GM12878 (cell line): ENCODE data around the gene TMEM41B. TPM values are rescaled to one million over a fixed set of nuclear protein-coding genes. Genes with fewer than 3 reads are reported as not detected.

Source experiments
- ATAC-seq: fragments of 200-7000 bp; cut with Tn5 transposase; 3 replicates; pipeline ENCODE4 v1.9.1; 2020; ENCODE audit warnings: mild to moderate bottlenecking, moderate library complexity
- Bru-seq: library from RNA; stranded (reverse); fragments of 400-500 nt; gene quantifications from one replicate; lab custom pipeline; 2021; lab: Mats Ljungman, UMichigan
- BruChase-seq, 2 experiments: library from RNA; stranded (reverse); fragments of 400-500 nt; gene quantifications; one replicate each; lab custom pipeline; 2021; lab: Mats Ljungman, UMichigan
- BruUV-seq: library from RNA; stranded (reverse); fragments of 400-500 nt; replicated peaks from 2 replicates; lab custom pipeline; 2021; lab: Mats Ljungman, UMichigan
- CTCF ChIA-PET: fragments of 300-600 bp; sonication (Branson Sonifier 250); formaldehyde crosslinking; extraction: SDS; loops from one replicate; lab custom pipeline; 2021; ENCODE audit warnings: inconsistent platforms; lab: Yijun Ruan, JAX
- POLR2A ChIA-PET: fragments of 350-600 bp; formaldehyde crosslinking; extraction: SDS; loops from one replicate; lab custom pipeline; 2021; ENCODE audit warnings: inconsistent platforms; lab: Charles Lee
- RAD21 ChIA-PET: fragments of 300-600 bp; sonication (Branson Sonifier 250); formaldehyde crosslinking; loops from one replicate; lab custom pipeline; 2023; ENCODE audit warnings: antibody characterized with exemption; ENCODE audit not compliant: unreplicated experiment; lab: Charles Lee
- SMC1A ChIA-PET: fragments of 300-600 bp; sonication (Branson Sonifier 250); formaldehyde crosslinking; loops from one replicate; lab custom pipeline; 2023; ENCODE audit not compliant: unreplicated experiment, uncharacterized antibody; lab: Charles Lee
- DNase-seq: peaks from one replicate; pipeline ENCODE4 v3.0.0-alpha.2; 2011; ENCODE audit warnings: low read depth, low spot score
- FAIRE-seq: peaks from 3 replicates; lab custom pipeline; 2011; peaks lifted over from hg19 to GRCh38; lab: Jason Lieb, UNC
- H2AFZ ChIP-seq: 2 replicates; pipeline ENCODE4 v1.6.0; 2011; ENCODE audit warnings: low read depth, low read length, control low read depth; ENCODE audit not compliant: control insufficient read depth
- H3K27ac ChIP-seq: 2 replicates; pipeline ENCODE4 v1.5.1; 2011; ENCODE audit warnings: control low read depth; ENCODE audit not compliant: control insufficient read depth, insufficient read depth
- H3K27me3 ChIP-seq, 2 experiments: replicated peaks in 1 of 2; 2 replicates each; pipeline versions ENCODE4 v1.6.0 to v1.6.1; 2011; ENCODE audit warnings: low read length in 1 of 2; ENCODE audit not compliant: control insufficient read depth in 2 of 2, insufficient read depth in 2 of 2
- H3K36me3 ChIP-seq, 2 experiments: 2 replicates each; pipeline ENCODE4 v1.5.1; 2011; ENCODE audit warnings: low read length in 1 of 2; ENCODE audit not compliant: control insufficient read depth in 2 of 2, insufficient read depth in 2 of 2
- H3K4me1 ChIP-seq: 2 replicates; pipeline ENCODE4 v1.6.1; 2011; ENCODE audit warnings: mild to moderate bottlenecking, low read length, moderate library complexity, mixed read lengths; ENCODE audit not compliant: control insufficient read depth, insufficient read depth
- H3K4me2 ChIP-seq: 2 replicates; pipeline ENCODE4 v1.6.0; 2011; ENCODE audit warnings: control low read depth; ENCODE audit not compliant: control insufficient read depth, insufficient read depth
- H3K4me3 ChIP-seq: fragments of 200-600 bp; sonication (generic); 2 replicates; pipeline ENCODE4 v1.5.1; 2016
- H3K79me2 ChIP-seq: 2 replicates; pipeline ENCODE4 v1.6.0; 2011; ENCODE audit warnings: low read length; ENCODE audit not compliant: control insufficient read depth, insufficient read depth
- H3K9ac ChIP-seq: 2 replicates; pipeline ENCODE4 v1.8.0; 2011; ENCODE audit warnings: low read length, control low read depth, mixed read lengths; ENCODE audit not compliant: control insufficient read depth, insufficient read depth
- H3K9me3 ChIP-seq: replicated peaks from 3 replicates; pipeline ENCODE4 v1.5.1; 2011; ENCODE audit warnings: mild to moderate bottlenecking, low read length; ENCODE audit not compliant: control insufficient read depth, insufficient read depth
- H4K20me1 ChIP-seq: 2 replicates; pipeline ENCODE4 v1.6.0; 2011; ENCODE audit not compliant: control insufficient read depth, insufficient read depth
- CBX5 ChIP-seq: sonication (generic); IDR thresholded peaks from 2 replicates; pipeline ENCODE4 v1.6.1; 2016; ENCODE audit warnings: low read depth, moderate library complexity, mild to moderate bottlenecking, inconsistent platforms
- ETV6 ChIP-seq, 2 experiments: fragments of 450-650 bp in 1 of 2; IDR thresholded peaks in 1 of 2; conservative IDR thresholded peaks in 1 of 2; 2 replicates each; pipeline ENCODE4 v1.6.1; 2014; ENCODE audit warnings: antibody characterized with exemption in 1 of 2, borderline replicate concordance in 1 of 2, low read depth in 1 of 2, mild to moderate bottlenecking in 1 of 2, moderate library complexity in 1 of 2
- IRF4 ChIP-seq: IDR thresholded peaks from 2 replicates; pipeline ENCODE4 v1.6.1; 2011; ENCODE audit warnings: low read depth, low read length
- MEF2A ChIP-seq: IDR thresholded peaks from 2 replicates; pipeline ENCODE4 v1.6.1; 2011; ENCODE audit warnings: low read depth, mild to moderate bottlenecking, low read length, moderate library complexity; ENCODE audit not compliant: insufficient read depth
- MTA2 ChIP-seq: fragments of 450-650 bp; IDR thresholded peaks from 2 replicates; pipeline ENCODE4 v1.6.1; 2016; ENCODE audit warnings: low read depth, mild to moderate bottlenecking, moderate library complexity
- POLR2AphosphoS2 ChIP-seq: IDR thresholded peaks from 2 replicates; pipeline ENCODE4 v1.6.1; 2011; ENCODE audit warnings: low read depth, mild to moderate bottlenecking, low read length, improper control_type of control experiment, moderate library complexity
- WGBS: methylation state at CpG from one replicate; pipeline ENCODE4 v1.1.6; 2016; ENCODE audit warnings: low lambda C conversion rate; ENCODE audit not compliant: insufficient replicate concordance, insufficient coverage; ENCODE audit errors: missing lambda C conversion rate; 5-methylcytosine and 5-hydroxymethylcytosine counted together
- in situ Hi-C: fragments of 300-500 bp; cut with MboI; formaldehyde crosslinking; loops from 9 replicates; pipeline ENCODE4 v1.14.3; 2018; ENCODE audit warnings: mixed read lengths
- intact Hi-C: fragments of 100-400 bp; cut with micrococcal nuclease; formaldehyde crosslinking; loops from one replicate; pipeline ENCODE4 v1.14.2; 2022; ENCODE audit not compliant: unreplicated experiment
- long read RNA-seq, 2 experiments: library from polyadenylated mRNA; unstranded; transcript quantifications; one replicate each; pipeline ENCODE4 v2.0.0, GENCODE V29; 2019 to 2020
- polyA minus RNA-seq, 3 experiments: library from RNA; depleted of rRNA, polyadenylated mRNA; stranded (reverse); fragments of >200 nt; gene quantifications; 2 replicates each; pipeline ENCODE4 v1.2.3, GENCODE V29; 2011
- polyA plus RNA-seq, 11 experiments: library from polyadenylated mRNA; depleted of rRNA in 4 of 11; unstranded in 6 of 11; stranded (reverse) in 5 of 11; fragments of >200 nt; fragmentation: Nextera tagmentation in 4 of 11; fragmentation: Illumina TruSeq in 1 of 11; extraction: Ambion mirVana in 4 of 11; extraction: Trizol in 1 of 11; gene quantifications; 1 replicate in 1 of 11; 2 replicates in 10 of 11; pipeline versions ENCODE4 v1.2.1 to v1.2.3, GENCODE V29; 2011 to 2016; ENCODE audit warnings: inconsistent platforms in 2 of 11, missing spikeins in 2 of 11, low read depth in 1 of 11
- total RNA-seq, 4 experiments: library from RNA; depleted of rRNA in 3 of 4; stranded (reverse); fragments of >200 nt in 3 of 4; fragmentation: Illumina TruSeq in 1 of 4; extraction: Trizol in 1 of 4; gene quantifications; 2 replicates each; pipeline versions ENCODE4 v1.2.1 to v1.2.3, GENCODE V29; 2013 to 2021
- TF ChIP-seq, protein P1 (sequence below): IDR thresholded peaks from 2 replicates; pipeline ENCODE4 v1.6.1; 2011; ENCODE audit warnings: low read depth, mild to moderate bottlenecking, low read length, moderate library complexity, borderline replicate concordance; ENCODE audit errors: extremely low read depth
- TF ChIP-seq, protein P2 (sequence below): fragments of 450-650 bp; IDR thresholded peaks from 2 replicates; pipeline ENCODE4 v1.6.1; 2016; ENCODE audit warnings: mild to moderate bottlenecking
- TF ChIP-seq, protein P3 (sequence below): fragments of 450-650 bp; IDR thresholded peaks from 2 replicates; pipeline ENCODE4 v1.6.1; 2018; ENCODE audit warnings: mild to moderate bottlenecking, low read depth, moderate library complexity; ENCODE audit not compliant: partially characterized antibody

Gene TMEM41B, protein sequence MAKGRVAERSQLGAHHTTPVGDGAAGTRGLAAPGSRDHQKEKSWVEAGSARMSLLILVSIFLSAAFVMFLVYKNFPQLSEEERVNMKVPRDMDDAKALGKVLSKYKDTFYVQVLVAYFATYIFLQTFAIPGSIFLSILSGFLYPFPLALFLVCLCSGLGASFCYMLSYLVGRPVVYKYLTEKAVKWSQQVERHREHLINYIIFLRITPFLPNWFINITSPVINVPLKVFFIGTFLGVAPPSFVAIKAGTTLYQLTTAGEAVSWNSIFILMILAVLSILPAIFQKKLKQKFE
- 32.5 and 34.9 TPM in 2 replicates for total RNA-seq (2013; cell fraction: nucleolus; rRNA removed)
- total RNA-seq (2014; rRNA removed) (24.3 and 29.1 TPM in 2 replicates), total RNA-seq (2014; rRNA removed; fragmentation: Illumina TruSeq; extraction: Trizol) (20.1 and 22.4 TPM in 2 replicates), total RNA-seq (2021) (21.9 and 25.1 TPM in 2 replicates), polyA plus RNA-seq (2011; rRNA removed) (31.0 and 44.7 TPM in 2 replicates), polyA plus RNA-seq (2014; fragmentation: Illumina TruSeq; extraction: Trizol) (15.2 and 19.3 TPM in 2 replicates), polyA plus RNA-seq (2014; fragmentation: Nextera tagmentation; extraction: Ambion mirVana) (10 to 100 TPM in 1 of 2 experiments, 1 to 10 TPM in 1; 8.0 to 11.0 TPM), polyA plus RNA-seq (2014; rRNA removed) (27.0 and 27.1 TPM in 2 replicates), polyA plus RNA-seq (2016; fragmentation: Nextera tagmentation; extraction: Ambion mirVana) (10 to 100 TPM; 20.4 to 20.6 TPM), polyA minus RNA-seq (2011; rRNA and poly(A)+ RNA removed) (12.7 and 14.1 TPM in 2 replicates), Bru-seq, nascent RNA (percentile 75 among the genes with signal in this experiment), BruChase-seq, experiment 1, labeled RNA remaining after a 6-hour chase (percentile 88 among the genes with signal in this experiment), BruChase-seq, experiment 2, labeled RNA remaining after a 2-hour chase (percentile 90 among the genes with signal in this experiment)
- 8.3 TPM for polyA plus RNA-seq (2011; ENCODE audit: low read depth)
- polyA plus RNA-seq (2011; cell fraction: cytosol; rRNA removed) = 12.6 and 16.7 TPM in 2 replicates
- 18.6 and 19.4 TPM in 2 replicates for polyA plus RNA-seq (2011; cell fraction: nucleus; rRNA removed)
- 16.4 and 18.9 TPM in 2 replicates for polyA plus RNA-seq (2012)
- 9.8 and 9.9 TPM in 2 replicates for polyA minus RNA-seq (2011; cell fraction: cytosol; rRNA and poly(A)+ RNA removed)
- 8.5 and 12.7 TPM in 2 replicates for polyA minus RNA-seq (2011; cell fraction: nucleus; rRNA and poly(A)+ RNA removed)
- long read RNA-seq, experiment 1, partial matches to known transcripts = 0 of 13 reads
- long read RNA-seq, experiment 1, other reads (novel, unspliced or antisense) = 10 of 13 reads
- long read RNA-seq, experiment 2, partial matches to known transcripts = 11 of 19 reads
- long read RNA-seq, experiment 2, other reads (novel, unspliced or antisense) = 4 of 19 reads

DNA sequence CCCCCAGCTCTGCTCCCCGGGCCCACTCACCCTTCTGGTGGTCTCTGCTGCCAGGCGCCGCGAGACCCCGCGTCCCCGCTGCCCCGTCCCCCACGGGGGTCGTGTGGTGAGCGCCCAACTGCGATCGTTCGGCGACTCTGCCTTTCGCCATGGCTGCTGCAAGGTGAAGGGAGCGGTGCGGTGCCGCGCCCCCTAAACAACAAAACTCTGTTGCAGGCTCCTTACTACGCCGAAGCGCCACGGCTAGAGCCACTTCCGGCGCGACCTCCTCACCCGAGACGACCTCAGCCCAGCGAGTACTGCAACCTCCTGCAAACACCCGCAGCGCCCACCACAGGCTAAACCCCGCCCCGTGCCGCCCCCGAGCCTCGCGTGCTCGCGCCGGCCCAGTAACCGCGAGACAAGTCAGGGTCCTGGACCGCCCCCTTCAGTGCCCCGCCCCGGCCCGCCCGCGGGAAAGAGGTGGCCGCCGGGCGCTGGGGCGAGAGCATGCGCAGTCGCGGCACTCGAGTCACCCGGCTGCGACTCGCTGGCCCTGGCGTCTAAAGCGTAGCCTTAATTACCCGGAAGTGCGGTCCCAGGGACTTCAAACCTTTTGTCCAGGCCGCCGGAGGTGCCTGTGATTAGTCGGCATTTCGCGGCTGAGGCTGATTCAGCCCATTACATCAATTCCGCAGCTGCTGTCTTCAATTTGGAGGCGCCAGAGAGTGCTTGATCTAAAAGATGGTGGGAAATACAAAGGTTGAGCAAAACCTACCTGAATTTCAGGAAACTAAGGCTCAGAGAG lies at the start of gene TMEM41B:
Gene TMEM41B, minus strand, starts transcription at position 303 of the 787 bp plus-strand sequence. Its CDS starts 152 bp downstream, at position 151.
- H3K27me3 ChIP-seq = no peaks in the 10 kb centered on the region
- peak; percentile 89 for DNase-seq
- peak within 1 kb of the TSS; percentile 91 for H2AFZ ChIP-seq
- H3K4me3 ChIP-seq = peak within 1 kb of the TSS; percentile 94
- ChIA-PET POLR2A (interaction anchor here (0.6 to 2.4 kb wide), 10 partner anchors 8 to 146 kb away, joined by 3 to 10 read pairs (median 6); partner anchors contain the start of genes IPO7 and ZNF143), RAD21 (interaction anchor here (0.5 to 2.5 kb wide), 11 partner anchors 15 to 146 kb away, joined by 3 to 9 read pairs (median 4); partner anchors contain the start of genes DENND5A, IPO7 and ZNF143), SMC1A (interaction anchor here (0.7 to 4.0 kb wide), 15 partner anchors 34 to 438 kb away, joined by 3 to 25 read pairs (median 6); partner anchors contain the start of gene IPO7), CTCF (interaction anchor here (1.0 to 1.4 kb wide), 4 partner anchors 48 to 177 kb away, joined by 3 to 9 read pairs (median 4); partner anchors contain the start of gene IPO7)
- H3K36me3 ChIP-seq = no peaks in the 10 kb centered on the region
- peaks cover 3% of the 10 kb centered on the region; the same call in 1 of the 2 replicates for H3K4me1 ChIP-seq
- no peaks in the 10 kb centered on the region for H4K20me1 ChIP-seq
- peak within 1 kb of the TSS; percentile 89 for H3K9ac ChIP-seq
- H3K4me2 ChIP-seq = peak within 1 kb of the TSS; percentile 99
- H3K79me2 ChIP-seq = peaks cover 31% of the 10 kb centered on the region
- ATAC-seq = peak; percentile 98
- in situ Hi-C loops (no loop called here), intact Hi-C loops (loop anchor here (2.0 to 5.0 kb wide), 4 partner anchors 50 to 107 kb away; partner anchors contain the start of gene DENND5A)
- BruUV-seq = no TSS peak
- FAIRE-seq = peak; percentile 68
- H3K27ac ChIP-seq = peak within 1 kb of the TSS; percentile 83
- under 1% methylated on average over 47 of the region's 71 CpGs for WGBS
- H3K9me3 ChIP-seq = no peaks in the 10 kb centered on the region
- TF ChIP-seq ETV6 (conservative IDR thresholded peaks at IDR 0.05 in 1 of 2, IDR thresholded peaks at IDR 0.05 in 1 of 2; ENCODE audit: borderline replicate concordance in 1 of 2, low read depth in 1 of 2) (peak in 1 of 2 experiments; percentile 76; a peak in 2 of 4 replicates), MTA2 (no peak; the same call in 1 of the 2 replicates), POLR2AphosphoS2 (peak; percentile 43; the same call in 1 of the 2 replicates), IRF4 (no peak), CBX5 (no peak), MEF2A (0 out of 2 replicates have a peak, but pooled peaks have one; percentile 47)
- TF ChIP-seq, protein P1, sequence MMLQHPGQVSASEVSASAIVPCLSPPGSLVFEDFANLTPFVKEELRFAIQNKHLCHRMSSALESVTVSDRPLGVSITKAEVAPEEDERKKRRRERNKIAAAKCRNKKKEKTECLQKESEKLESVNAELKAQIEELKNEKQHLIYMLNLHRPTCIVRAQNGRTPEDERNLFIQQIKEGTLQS = no peak
- TF ChIP-seq, protein P2, sequence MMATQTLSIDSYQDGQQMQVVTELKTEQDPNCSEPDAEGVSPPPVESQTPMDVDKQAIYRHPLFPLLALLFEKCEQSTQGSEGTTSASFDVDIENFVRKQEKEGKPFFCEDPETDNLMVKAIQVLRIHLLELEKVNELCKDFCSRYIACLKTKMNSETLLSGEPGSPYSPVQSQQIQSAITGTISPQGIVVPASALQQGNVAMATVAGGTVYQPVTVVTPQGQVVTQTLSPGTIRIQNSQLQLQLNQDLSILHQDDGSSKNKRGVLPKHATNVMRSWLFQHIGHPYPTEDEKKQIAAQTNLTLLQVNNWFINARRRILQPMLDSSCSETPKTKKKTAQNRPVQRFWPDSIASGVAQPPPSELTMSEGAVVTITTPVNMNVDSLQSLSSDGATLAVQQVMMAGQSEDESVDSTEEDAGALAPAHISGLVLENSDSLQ = no peak
- TF ChIP-seq, protein P3, sequence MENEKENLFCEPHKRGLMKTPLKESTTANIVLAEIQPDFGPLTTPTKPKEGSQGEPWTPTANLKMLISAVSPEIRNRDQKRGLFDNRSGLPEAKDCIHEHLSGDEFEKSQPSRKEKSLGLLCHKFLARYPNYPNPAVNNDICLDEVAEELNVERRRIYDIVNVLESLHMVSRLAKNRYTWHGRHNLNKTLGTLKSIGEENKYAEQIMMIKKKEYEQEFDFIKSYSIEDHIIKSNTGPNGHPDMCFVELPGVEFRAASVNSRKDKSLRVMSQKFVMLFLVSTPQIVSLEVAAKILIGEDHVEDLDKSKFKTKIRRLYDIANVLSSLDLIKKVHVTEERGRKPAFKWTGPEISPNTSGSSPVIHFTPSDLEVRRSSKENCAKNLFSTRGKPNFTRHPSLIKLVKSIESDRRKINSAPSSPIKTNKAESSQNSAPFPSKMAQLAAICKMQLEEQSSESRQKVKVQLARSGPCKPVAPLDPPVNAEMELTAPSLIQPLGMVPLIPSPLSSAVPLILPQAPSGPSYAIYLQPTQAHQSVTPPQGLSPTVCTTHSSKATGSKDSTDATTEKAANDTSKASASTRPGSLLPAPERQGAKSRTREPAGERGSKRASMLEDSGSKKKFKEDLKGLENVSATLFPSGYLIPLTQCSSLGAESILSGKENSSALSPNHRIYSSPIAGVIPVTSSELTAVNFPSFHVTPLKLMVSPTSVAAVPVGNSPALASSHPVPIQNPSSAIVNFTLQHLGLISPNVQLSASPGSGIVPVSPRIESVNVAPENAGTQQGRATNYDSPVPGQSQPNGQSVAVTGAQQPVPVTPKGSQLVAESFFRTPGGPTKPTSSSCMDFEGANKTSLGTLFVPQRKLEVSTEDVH = peak; percentile 53
